HG03469 (cell line): ENCODE measurements around the gene CBX2.

Experiments
- ATAC-seq: cut with Tn5 transposase; IDR thresholded peaks from one replicate; pipeline ENCODE4 v1.9.1; 2021; ENCODE audit warnings: mild to moderate bottlenecking, moderate library complexity, moderate number of reproducible peaks; ENCODE audit not compliant: unreplicated experiment

Gene CBX2

DNA sequence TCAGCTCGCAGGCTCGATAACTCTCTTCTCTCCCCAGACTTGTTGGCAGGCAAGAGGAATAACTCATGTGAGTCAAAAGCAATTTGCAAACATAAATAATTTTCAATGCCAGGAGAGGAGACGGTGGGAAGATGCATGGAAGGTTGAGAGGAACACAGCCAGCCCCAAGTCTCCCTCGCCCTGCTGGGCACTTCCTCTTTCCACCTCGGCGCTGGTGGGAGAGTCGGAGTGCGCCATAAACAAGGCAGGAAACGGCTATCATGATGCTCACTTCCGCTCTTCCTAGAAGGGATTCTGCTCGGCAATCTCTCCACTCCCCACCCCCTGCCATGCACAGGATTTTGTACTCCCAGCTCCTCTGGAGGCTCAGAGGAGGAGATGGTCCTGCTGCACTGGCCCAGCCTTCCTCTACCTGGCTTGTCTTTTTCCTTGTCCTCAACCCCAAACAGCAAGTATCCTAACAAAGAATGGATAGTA, 48.3 kb downstream of the CBX2 start:
- no peak for ATAC-seq

DNA sequence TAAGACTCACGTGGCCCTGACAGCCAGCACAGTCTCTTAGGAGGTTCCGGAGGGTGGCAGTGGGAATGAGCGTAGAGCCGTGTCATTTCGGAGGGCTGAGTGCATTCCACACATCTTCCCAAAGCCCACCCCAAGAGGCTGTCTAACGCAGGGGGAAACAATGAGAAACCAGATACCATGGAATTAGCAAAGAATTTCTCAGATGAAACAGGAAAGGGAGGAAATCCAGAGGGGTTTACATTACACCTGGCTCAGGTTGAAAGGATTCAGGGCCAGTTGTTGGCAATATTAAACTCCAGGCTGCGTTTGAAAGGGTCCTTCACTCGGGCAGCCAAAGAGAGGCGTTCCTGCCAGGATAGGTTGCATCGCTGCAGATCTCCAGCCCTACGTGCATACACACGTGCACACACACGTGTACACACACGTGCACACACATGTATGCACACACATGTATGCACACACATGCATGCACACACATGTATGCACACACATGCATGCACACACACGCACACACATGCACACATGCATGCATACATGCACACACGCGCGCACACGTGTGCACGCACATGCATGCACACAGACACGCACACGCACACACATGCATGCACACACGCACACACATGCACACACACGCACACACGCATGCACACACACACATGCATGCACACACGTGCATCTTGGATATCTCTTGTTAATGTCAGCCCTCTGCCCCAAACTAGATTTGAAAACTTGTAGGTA, 49.1 kb downstream of the CBX2 start:
- ATAC-seq, result no peak

DNA sequence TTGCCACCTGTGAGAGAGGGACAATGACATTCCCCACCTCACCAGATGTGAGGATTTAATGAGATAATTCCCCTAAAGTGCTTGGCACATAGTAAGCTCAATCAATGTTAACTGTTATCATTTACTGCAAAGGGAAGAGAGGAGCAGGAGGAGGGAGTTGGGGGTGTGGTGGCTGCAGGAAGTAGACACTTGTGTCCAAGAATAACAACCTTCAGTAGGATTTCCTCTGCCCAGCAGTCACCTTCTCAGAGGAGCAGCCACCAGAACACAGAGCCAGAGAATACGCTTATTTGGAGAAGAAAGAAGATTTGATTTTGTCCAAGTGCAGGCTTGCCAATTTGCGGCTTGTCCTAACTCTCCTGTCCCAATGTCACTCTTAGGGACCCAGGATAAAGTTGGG, 51.1 kb downstream of the CBX2 start:
- no peak for ATAC-seq

DNA sequence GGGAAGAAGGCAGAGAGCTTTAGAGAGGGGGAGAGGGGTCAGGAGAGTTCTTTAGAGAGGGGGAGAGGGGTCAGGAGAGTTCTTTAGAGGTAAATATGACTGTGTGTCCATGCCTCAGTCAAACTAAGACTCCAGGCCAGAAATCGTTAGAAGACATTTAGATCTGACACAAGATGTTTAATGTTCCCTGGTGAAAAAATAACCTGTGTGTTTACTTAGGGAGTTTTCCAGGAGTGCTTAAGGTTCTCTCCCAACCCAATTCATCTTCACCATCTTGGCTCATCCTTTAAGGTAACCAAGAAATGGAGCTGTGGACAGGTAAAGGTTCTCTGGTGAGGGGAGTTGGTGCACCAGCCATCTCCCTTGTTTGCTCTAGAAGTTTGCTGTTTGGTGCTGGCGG, 51.5 kb downstream of the CBX2 start:
- no peak for ATAC-seq

DNA sequence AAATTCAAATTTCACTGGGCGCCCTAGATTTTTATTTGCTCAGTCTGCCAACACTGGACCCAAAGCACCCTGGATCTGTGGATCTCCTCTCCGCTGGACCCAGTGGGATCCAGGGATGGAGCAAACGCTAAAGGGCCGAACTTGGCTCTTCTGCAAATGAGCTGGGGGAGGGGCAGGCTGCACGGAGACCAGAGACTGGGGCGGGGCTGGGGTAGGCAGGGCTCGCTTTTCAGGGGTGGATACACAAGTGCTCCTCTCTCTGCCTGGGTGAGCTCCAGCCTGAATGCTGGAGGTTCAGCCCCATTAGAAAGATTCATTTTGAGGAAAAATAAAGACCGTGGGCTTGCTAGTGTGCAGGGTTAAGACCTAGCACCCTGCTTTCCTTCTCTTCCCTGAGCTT, 52.4 kb downstream of the CBX2 start:
- ATAC-seq, result no peak

DNA sequence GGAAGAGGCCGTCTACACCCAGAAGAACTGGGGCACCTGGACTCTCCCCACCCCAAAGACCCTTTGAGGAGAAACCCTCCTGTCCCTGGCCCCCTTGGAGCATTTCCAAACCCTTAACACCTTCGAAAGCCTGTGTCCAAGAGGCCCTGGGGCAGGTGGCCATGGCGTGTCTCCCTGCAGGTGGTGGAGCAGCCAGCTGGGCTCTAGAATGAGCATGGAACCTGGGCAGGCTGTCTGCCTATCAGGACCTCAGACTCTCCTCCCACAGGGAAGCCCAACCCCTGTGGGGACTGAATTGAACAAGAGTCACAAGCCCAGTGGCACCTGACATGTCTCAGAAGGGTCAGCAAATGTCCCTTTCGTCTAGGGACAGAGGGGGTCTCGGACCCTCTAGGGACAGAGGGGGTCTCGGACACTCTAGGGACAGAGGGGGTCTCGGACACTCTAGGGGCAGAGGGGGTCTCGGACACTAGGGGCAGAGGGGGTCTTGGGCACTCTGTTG, 52.9 kb downstream of the CBX2 start:
- ATAC-seq, result no peak

DNA sequence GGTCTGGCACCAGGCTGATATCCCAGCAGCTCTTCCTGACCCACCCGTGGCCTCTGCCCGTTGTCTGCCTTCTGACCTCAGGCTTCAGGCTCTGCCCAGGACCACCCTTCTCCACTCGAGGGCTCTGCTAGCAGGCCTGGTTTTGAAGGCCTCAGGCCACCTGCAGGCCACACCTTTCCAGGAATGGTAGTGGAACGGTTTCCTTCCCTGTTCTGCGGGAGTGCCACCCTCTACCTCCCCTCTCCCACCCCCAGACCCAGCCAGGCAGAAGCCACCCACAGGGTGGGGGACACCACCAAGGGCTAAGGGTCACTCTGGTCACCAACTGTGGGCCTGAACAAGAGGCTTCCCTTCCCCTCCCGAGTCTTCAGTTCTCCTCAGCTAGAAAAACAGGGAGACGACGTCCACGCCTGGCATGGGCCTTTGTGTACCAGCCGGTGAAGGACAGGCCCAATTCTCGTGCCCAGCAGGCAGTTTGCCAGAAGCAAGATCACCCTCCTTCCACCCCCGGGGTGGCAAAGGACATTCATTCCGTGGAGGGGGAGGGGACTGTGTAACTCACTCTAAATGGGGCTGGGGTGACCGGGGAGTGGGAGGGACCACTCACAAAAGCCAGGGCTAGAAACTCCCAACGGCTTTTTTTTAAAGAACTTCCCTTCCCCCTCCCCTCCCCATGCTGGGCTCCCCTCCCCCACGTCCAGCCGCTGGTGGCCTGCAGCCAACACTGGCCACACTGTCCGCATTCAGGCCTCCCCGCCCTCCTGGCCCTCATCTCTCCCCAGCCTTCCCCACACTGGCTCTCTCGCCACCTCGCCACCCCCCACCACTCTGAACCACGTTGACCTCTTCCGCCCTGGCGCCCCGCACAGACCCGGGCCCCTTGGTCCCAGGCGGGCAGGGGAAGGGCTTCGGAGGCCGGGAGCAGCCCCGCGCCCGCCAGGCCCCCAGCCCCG, 53.6 kb downstream of the CBX2 start:
- ATAC-seq, result no peak

DNA sequence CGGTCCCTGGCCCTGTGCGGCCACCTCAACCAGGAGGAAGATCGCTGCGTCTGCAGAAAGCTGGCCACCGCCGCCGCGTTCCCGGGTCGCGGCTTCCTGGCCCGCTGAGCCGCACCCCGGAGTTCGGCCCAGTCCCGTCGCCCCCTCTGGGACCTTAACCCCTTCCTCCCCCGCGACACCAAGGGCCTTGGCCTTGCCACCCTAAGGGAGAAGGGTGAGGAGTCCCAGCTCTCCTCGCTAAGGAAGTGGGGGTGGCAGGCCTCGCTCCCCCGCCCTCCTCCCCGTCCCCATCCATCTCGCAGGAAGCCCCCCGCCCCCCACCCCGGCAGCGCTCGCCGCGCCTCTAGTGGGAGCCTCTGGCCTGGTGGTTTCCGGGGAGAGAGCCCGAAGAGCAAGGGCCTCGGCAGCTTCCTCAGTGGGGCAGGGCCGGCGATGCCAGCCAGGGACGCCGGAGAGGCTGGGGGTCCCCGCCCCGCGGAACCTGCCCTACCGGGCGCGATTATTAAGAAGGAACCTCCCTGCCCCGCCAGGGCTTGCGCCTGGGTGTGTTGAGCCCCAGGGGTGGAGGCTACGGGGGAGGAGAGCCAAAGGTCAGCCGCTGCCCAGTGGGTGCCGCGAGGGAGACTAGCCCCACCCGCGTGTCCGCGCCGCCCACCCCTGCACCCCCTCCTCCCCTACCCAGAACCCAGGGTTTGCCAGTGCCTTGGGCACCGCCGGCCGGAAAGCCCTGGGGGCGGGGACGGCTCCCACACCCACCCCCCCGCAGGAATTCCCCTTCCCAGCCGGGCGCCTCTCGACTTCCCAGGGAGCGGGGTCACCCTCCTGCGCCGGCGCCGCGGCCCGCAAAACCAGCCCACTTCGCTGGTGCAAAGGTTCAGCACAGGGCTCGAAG, 54.5 kb downstream of the CBX2 start:
- ATAC-seq, result no peak

DNA sequence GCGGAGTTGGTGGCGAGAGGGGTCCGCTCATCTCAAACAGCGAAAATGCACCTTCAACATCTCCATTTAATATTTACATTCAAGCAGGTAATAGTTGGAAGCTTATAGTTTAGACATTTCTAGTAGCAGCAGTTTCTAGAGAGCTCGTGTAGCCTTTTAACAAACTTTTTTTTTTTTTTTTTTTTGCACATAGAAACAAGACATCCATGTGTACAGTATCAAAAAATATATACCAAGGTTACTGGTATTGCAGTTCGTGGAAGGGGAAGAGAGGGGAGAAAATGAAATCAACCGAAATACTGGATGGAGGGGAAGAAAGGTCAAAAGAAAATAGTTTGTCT, 55.1 kb downstream of the CBX2 start:
- no peak for ATAC-seq

DNA sequence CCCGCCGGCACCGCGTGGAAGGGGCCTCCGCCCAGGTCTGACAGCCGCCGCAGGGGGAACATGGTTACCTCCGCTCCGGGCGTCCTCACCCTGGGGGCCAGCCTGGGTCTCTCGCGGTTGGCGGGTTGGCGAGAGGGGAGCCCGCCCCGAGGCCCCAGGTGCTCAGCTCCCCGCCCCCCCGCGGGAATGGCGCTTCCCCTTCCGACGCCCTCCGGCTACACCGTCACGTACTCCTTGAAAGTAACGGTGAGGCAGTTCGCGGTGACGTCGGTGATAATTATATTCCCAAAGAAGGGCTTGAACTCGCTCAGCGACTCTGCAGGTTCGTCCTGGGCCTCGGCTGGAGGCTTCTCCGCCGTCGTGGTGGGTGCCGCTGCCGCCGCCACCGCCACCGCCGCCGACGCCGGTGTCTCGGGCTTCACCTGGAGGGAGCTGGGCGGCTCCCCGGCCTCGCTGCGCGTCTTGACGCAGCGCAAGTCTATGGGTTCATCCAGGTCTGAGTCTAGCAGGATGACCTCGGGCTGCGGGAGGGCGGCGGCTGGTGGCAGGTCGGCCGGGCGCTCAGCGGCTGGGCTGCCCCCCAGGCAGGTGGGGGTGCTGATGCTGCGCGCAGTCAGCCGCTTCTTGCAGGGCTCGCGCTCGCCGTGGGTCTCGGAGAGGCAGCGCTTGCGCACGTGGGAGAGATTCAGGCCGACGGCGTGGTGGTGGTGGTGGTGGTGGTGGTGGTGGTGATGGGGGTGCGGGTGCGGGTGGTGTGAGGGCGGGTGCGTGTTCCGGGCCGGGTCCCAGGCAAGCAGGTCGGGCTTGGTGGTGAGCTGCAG, 56.0 kb downstream of the CBX2 start:
- ATAC-seq, result no peak

DNA sequence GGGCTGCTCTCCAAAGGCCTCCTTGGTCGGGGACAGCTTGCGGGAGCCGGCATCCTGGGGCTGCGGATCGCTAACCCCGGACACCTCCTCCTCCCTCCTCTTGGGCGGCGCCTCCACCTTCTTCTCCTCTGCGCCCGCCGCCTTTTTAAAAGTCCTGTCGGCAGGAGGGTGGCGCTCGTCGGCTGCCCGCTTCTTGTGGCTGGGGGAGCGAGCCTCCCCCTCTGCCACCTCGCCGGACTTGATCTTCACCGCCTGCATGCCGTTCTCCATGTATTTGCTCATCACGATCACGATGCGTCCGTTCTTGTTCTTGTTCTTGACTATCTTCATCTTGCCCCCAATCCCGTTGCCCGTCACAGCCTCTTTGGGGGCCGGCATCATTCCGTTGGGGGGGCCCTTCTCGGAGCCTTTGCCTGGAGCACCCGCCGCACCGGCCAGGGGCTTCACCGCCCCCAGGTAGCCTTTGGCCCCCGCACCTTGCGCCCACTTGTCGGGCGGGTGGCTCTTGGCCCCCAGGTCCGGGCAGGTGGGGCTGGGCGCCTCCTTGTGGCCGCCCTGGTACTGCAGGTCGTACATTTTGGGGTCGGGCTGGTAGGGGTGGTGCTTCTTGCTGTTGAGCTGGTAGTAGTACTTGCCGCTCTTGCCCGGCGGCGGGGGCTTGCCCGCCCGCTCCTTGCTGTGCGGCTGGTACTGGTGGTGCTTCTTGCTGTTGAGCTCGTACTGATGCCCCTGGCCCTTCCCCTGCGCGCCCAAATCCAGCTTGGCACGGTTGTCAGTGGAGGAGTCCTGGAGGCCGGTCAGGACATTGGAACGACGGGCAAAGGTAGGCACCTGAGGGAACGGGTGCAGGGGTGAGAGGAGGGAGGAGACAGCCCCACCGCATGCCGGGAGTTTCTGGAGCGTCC, 56.9 kb downstream of the CBX2 start:
- ATAC-seq, result no peak

DNA sequence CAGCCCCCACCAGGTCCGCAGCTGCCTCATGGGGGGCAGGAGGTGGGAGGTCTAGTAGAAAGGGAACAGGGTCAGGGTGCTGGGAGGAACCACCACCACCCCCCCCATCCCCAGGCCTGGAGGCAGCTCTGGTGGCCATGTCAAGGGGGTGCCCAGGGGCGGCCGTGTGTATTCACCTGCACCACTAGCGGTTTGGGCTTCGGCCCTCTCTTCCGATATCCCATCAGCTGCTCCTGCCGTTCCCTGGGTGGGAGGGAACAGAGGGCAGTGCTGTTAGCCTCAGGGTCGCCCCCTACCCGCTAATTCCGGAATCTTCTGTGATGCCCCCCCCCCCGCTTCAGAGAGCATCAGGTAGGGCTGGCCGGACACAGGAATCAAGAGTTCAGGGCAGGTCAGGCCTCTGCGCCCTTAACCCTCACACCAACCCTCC, 57.5 kb downstream of the CBX2 start:
- ATAC-seq, result no peak

DNA sequence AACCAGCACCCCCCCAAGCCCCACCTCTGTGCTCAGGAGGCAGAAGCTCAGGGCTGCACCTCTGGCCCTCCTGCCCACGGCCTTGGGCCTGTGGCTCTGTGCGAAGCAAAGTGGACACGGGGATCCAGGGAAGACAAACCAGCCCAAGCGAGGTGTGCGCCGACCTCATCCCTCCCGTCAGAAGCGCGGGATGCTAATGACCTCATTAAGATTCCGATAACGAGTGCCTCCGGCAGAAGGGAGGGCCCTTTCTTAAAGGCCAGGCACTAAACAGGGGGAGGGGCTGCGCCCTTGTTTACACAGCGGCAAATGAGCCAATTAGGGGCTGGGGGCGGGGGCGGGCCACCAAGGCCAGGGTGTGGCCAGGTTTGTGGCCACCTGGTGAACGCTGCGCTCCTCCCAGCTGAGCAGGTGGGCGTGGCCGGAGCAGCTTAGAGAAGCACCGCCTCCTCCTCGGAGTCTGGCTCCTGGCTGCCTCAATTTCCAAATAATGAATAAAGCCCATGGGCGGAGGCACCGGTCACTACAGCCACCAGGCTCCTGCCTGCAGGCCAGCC, 58.1 kb downstream of the CBX2 start:
- no peak for ATAC-seq

DNA sequence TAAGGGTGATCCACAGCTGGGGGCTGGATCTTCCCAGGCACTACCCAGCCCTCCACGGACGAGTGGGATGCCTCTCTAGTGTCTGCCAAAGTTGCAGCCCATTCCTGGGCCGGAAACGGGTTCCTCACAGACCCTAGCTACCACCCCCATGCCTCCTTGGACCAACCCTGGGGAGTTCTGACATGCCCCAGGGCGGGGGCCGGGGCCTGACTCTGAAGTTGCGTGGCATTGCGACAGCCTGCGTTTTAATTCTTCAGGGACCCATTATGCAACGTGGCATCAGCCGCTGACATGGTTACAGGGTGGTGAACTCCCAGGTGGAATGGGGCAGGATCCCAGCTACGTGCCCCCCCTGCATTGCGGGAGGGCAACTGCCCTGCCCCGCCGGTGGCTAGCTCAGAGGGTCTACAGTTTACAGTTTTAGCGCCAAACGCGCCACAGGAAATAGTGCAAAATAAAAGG, 58.6 kb downstream of the CBX2 start:
- no peak for ATAC-seq

DNA sequence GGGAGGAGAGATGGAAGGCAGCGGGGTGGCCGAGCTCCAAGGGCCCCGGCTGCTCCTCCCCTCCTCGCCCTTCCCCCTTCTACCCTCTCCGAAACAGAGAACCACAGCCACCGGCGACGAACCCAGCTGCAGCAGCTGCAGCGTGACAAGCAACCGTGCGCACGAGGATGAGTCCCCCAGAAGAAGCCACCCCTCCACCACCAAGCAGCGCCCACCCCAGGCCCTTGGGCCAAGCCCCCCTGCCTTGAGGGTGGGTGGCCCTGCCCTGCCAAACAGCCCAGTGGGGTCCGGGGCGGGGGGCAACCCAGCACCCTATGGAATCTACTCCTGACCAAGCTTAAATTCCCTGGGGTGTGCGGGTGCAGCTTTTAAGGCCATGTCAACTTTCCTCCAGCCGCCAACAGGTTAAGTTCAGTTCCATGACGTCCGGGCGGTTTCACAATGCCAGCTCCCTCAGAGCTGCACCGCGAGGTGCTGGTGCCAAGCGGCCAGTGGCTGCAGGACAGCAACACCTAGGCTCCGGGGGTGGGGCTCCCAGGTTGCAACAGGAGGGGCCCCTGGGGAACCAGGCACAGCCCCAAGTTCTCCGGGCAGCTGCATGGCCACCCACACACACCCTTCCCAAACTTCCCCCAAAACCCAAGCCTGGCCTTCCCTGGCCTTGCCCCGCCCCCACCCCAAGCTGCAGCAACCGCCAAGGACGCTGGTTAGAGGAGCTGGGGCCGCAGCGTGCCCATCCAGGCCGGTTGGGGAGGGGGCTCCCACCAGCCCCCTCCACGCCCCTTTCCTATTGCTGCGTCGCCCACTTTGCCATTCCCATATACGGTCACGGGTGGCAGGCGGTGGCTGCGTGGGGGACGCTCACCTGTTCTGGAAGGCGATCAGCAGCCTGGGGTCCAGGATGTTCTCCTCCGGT, 59.3 kb downstream of the CBX2 start:
- no peak for ATAC-seq
